DOHH2 (cell line): ENCODE data around the gene FHL1.

Experiments used
- H3F3A ChIP-seq: fragments of 200-600 bp; sonication (generic), shearing (Covaris generic); 2 replicates; pipeline ENCODE4 v1.6.0; 2016; ENCODE audit warnings: antibody characterized with exemption, mild to moderate bottlenecking; ENCODE audit not compliant: control insufficient read depth, insufficient read depth
- H3K27ac ChIP-seq: fragments of 200-600 bp; sonication (generic); 2 replicates; pipeline ENCODE4 v1.5.1; 2014; ENCODE audit warnings: low read depth, mild to moderate bottlenecking, low read length, moderate library complexity
- H3K27me3 ChIP-seq: fragments of 200-600 bp; sonication (generic); 2 replicates; pipeline ENCODE4 v1.6.1; 2014; ENCODE audit warnings: mild to moderate bottlenecking, low read length, mixed read lengths; ENCODE audit not compliant: control insufficient read depth
- H3K36me3 ChIP-seq: fragments of 200-600 bp; sonication (generic); 2 replicates; pipeline ENCODE4 v1.6.1; 2014; ENCODE audit warnings: mild to moderate bottlenecking, low read length, moderate library complexity, mixed read lengths; ENCODE audit not compliant: control insufficient read depth
- H3K4me1 ChIP-seq: fragments of 200-600 bp; sonication (generic); 2 replicates; pipeline ENCODE4 v1.6.1; 2014; ENCODE audit warnings: mild to moderate bottlenecking, low read length, mixed read lengths; ENCODE audit not compliant: control insufficient read depth
- H3K4me2 ChIP-seq: fragments of 200-600 bp; sonication (generic); 2 replicates; pipeline ENCODE4 v1.6.0; 2014; ENCODE audit warnings: mild to moderate bottlenecking, low read length, moderate library complexity
- H3K4me3 ChIP-seq: fragments of 200-600 bp; sonication (generic); 2 replicates; pipeline ENCODE4 v1.5.1; 2014; ENCODE audit warnings: mild to moderate bottlenecking, low read length, mixed read lengths
- H3K79me2 ChIP-seq: fragments of 200-600 bp; sonication (generic); 2 replicates; pipeline ENCODE4 v1.6.1; 2014; ENCODE audit warnings: mild to moderate bottlenecking, low read length, mixed read lengths; ENCODE audit not compliant: control insufficient read depth
- H3K9me2 ChIP-seq: fragments of 200-600 bp; sonication (generic); replicated peaks from 2 replicates; pipeline ENCODE4 v1.6.1; 2014; ENCODE audit warnings: mild to moderate bottlenecking, low read length, mixed read lengths; ENCODE audit not compliant: control insufficient read depth
- H3K9me3 ChIP-seq: fragments of 200-600 bp; sonication (generic); 2 replicates; pipeline ENCODE4 v1.6.1; 2014; ENCODE audit warnings: antibody characterized with exemption, low read length, mixed read lengths; ENCODE audit not compliant: control insufficient read depth, insufficient read depth
- H4K20me1 ChIP-seq: fragments of 200-600 bp; sonication (generic); 2 replicates; pipeline ENCODE4 v1.6.0; 2014; ENCODE audit warnings: low read depth, mild to moderate bottlenecking, antibody characterized with exemption, low read length, moderate library complexity; ENCODE audit not compliant: control insufficient read depth, insufficient read depth
- EZH2phosphoT487 ChIP-seq: fragments of 200-600 bp; sonication (generic); IDR thresholded peaks from 2 replicates; pipeline ENCODE4 v1.6.1; 2017; ENCODE audit warnings: borderline replicate concordance, mild to moderate bottlenecking, antibody characterized with exemption, low read length, moderate library complexity, mixed read lengths
- TF ChIP-seq, protein P1 (sequence below): fragments of 200-600 bp; sonication (generic); IDR thresholded peaks from one replicate; pipeline ENCODE4 v1.5.1; 2014; ENCODE audit warnings: antibody characterized with exemption, mild to moderate bottlenecking, low read depth, low read length; ENCODE audit not compliant: poor library complexity, severe bottlenecking

FHL1 gene

DNA sequence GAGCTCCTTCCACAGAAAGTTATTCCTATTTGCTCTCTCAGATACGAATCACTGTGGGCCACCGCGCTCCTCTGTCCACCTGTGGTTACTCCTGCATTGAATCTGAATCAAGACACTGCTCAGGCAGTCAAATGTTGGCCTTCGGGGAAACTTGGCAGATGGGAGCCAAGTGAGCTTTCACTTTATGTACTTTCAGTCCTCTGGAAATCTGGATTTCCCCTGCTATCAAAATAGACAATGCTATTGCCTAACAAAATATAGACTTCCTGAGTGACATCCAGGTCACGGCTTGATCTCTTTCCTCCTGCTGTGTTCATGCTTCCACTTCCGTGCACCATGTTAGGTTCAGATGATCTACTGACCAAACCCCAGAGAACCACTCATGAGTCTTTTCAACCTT lies 43.8 kb downstream of the FHL1 start:
- Histone ChIP-seq H3K9me3 (no peaks in the 10 kb centered on the region), H3K79me2 (no peaks in the 10 kb centered on the region), H3K4me3 (no peak overlapping the region), H3K27me3 (no peaks in the 10 kb centered on the region), H3K9me2 (no peaks in the 10 kb centered on the region), H3K36me3 (no peaks in the 10 kb centered on the region), H3F3A (no peaks in the 10 kb centered on the region), H4K20me1 (no peaks in the 10 kb centered on the region), H3K27ac (no peak overlapping the region), H3K4me2 (no peak overlapping the region), H3K4me1 (no peaks in the 10 kb centered on the region)
- TF ChIP-seq, protein P1, sequence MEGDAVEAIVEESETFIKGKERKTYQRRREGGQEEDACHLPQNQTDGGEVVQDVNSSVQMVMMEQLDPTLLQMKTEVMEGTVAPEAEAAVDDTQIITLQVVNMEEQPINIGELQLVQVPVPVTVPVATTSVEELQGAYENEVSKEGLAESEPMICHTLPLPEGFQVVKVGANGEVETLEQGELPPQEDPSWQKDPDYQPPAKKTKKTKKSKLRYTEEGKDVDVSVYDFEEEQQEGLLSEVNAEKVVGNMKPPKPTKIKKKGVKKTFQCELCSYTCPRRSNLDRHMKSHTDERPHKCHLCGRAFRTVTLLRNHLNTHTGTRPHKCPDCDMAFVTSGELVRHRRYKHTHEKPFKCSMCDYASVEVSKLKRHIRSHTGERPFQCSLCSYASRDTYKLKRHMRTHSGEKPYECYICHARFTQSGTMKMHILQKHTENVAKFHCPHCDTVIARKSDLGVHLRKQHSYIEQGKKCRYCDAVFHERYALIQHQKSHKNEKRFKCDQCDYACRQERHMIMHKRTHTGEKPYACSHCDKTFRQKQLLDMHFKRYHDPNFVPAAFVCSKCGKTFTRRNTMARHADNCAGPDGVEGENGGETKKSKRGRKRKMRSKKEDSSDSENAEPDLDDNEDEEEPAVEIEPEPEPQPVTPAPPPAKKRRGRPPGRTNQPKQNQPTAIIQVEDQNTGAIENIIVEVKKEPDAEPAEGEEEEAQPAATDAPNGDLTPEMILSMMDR: no peak
- no peak for TF ChIP-seq EZH2phosphoT487

DNA sequence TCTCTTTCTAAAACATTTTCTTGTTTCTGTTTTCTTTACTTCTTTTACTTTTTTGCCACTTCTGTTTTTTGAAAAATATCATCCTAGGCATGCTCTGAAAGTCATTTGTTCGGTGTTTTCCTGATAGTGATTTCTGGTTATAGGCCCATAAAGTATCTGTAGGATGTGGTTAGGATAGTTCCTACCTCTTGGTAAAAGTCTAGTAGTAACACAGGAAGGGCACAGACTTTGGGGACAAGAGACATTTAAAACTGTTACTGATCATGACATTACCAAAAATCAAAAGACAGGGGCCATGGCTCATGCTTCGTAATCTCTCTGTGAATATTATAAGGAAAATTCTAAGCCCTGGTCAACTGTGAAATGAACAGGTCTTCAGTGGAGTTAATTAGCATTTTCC lies 44.8 kb downstream of the FHL1 start:
- no peaks in the 10 kb centered on the region for H3K27me3 ChIP-seq

DNA sequence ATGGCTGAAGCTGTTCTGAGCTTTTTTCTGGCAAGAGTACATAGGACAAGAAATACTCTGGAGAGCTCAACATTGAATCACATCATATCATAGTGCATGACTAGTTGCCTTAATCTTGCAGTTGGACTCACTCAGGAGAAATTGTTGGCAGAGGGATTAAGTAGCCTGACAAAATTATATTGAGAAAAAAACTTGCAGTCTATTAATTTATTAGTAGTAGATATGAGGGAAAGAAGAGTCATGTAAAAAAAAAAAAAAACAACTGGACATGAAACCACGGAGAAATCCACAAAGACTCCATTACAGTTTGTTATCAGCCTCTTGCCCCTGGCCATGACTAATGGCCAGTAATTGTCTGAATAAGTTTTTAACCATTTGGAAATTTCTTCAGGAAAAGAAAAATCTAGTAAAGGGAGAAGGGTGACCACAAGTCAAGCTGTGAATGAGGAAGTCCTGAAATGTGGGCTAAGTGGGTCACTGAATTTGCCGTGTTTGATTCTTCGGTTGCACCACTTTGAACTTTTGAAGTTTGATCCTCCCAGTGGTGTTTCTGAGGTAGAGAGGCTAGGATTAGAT lies 45.6 kb downstream of the FHL1 start:
- no peaks in the 10 kb centered on the region for H3F3A ChIP-seq
- TF ChIP-seq EZH2phosphoT487: no peak
- TF ChIP-seq, protein P1: no peak
- peaks cover 2% of the 10 kb centered on the region; the same call in 1 of the 2 replicates for H3K27me3 ChIP-seq
- H3K4me3 ChIP-seq: no peak overlapping the region
- no peak overlapping the region for H3K27ac ChIP-seq
- H3K4me2 ChIP-seq: no peak overlapping the region
- H3K9me2 ChIP-seq: no peaks in the 10 kb centered on the region
- no peaks in the 10 kb centered on the region for H3K36me3 ChIP-seq
- no peaks in the 10 kb centered on the region for H4K20me1 ChIP-seq
- H3K9me3 ChIP-seq: no peaks in the 10 kb centered on the region
- no peaks in the 10 kb centered on the region for H3K4me1 ChIP-seq
- H3K79me2 ChIP-seq: no peaks in the 10 kb centered on the region

More for the DNA sequence above, 44.8 kb downstream of the FHL1 start:
- Histone ChIP-seq H3K4me3 (no peak overlapping the region), H4K20me1 (no peaks in the 10 kb centered on the region), H3K79me2 (no peaks in the 10 kb centered on the region), H3K27ac (no peak overlapping the region), H3K4me1 (no peaks in the 10 kb centered on the region), H3K9me3 (no peaks in the 10 kb centered on the region), H3K4me2 (no peak overlapping the region), H3F3A (no peaks in the 10 kb centered on the region), H3K9me2 (no peaks in the 10 kb centered on the region), H3K36me3 (no peaks in the 10 kb centered on the region)
- TF ChIP-seq, protein P1: no peak
- TF ChIP-seq EZH2phosphoT487: no peak

DNA sequence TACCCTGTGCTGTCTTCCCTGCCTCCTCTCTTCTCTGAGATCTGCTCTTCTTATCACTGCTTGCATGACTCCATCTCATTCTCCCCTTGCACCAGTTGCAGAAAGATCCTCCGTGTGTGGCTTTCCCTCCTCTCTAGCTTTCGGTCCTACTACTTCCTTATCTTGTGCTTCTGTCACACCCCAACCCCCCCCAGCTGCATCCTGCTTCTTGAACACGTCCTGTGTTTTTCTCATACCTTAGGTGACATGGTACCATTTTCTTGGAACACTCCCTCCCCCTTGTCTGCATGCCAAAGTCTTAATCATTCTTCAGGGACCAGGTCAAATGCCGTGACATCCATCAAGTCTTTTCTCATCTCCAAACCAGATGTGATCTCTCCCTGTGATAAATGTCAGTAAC lies 46.4 kb downstream of the FHL1 start:
- no peak overlapping the region for H3K4me2 ChIP-seq
- H3K4me3 ChIP-seq: no peak overlapping the region
- H3F3A ChIP-seq: no peaks in the 10 kb centered on the region
- H3K36me3 ChIP-seq: no peaks in the 10 kb centered on the region
- no peaks in the 10 kb centered on the region for H3K79me2 ChIP-seq
- no peaks in the 10 kb centered on the region for H3K9me3 ChIP-seq
- H4K20me1 ChIP-seq: no peaks in the 10 kb centered on the region
- no peak overlapping the region for H3K27ac ChIP-seq
- no peak for TF ChIP-seq EZH2phosphoT487
- TF ChIP-seq, protein P1: no peak
- peaks cover 2% of the 10 kb centered on the region; the same call in 1 of the 2 replicates for H3K27me3 ChIP-seq
- H3K9me2 ChIP-seq: no peaks in the 10 kb centered on the region
- H3K4me1 ChIP-seq: no peaks in the 10 kb centered on the region
